ENCODE data around the gene ST6GALNAC5.

- no peak for TF ChIP-seq CTCF (IDR thresholded peaks at IDR 0.05; ENCODE audit: insufficient read depth, low read length, poor library complexity, severe bottlenecking)
- no peak for TF ChIP-seq EZH2phosphoT487 (conservative IDR thresholded peaks at IDR 0.05; ENCODE audit: low read length)
These were observed 125.8 kb downstream of the ST6GALNAC5 start for GRCh38 chr1:76993036-76993435.

Measured in SU-DHL-6 (cell line).